Measurements from ENCODE around the gene INSYN1.
"Not testable (repeated sequence)": the region's sequence is repeated elsewhere in the genome, so short reads cannot be mapped to it uniquely, and the experiment has no call there.

The INSYN1 gene

GRCh38 chr15:73753250-73754130, at the start of gene INSYN1:
Gene INSYN1 (minus strand): TSS chr15:73753351. CDS start chr15:73751130, 2,221 bp downstream.
- peak; percentile 40 for DNase-seq

- peak; percentile 57 for DNase-seq
Observed at GRCh38 chr15:73802431-73803041, 49.4 kb upstream of the INSYN1 start.

DNA sequence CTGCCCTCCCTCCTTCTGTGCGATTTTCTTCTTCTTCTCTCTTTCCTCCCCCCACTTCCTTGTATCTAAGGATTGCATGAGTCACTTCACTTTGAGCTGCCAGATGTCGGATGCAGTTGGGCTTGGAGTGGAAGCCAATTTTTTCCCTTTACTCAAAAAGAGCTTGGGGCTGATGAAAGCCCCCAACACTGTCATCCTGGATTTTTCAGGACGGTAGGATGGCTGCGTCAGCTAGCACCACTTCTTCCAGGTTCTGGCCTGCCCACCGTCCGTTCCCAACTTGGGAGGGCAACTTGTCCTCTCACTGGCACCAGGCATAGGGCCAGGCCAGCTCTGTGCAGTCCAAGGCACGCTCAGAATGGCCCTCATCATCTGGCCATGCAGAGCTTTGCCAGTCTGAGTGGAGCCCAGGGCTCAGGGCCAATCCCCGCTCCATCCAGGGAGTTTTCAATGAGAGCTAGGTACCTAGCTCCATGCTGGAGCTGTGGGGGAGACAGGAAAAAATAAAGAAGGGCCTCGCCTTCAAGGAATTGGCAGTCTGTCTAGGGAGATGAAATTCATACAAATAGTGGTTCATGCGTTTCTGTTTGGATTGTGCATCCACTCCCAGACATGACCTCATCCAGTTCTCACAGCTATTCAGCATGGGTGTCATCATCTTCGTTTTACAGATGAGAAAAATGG, 47.7 kb upstream of the INSYN1 start:
- DNase-seq: peak; percentile 81

- DNase-seq: no peak
Observed at GRCh38 chr15:73799466-73799865, 46.3 kb upstream of the INSYN1 start.

GRCh38 chr15:73797366-73798158, 44.4 kb upstream of the INSYN1 start:
- DNase-seq: no peak

DNA sequence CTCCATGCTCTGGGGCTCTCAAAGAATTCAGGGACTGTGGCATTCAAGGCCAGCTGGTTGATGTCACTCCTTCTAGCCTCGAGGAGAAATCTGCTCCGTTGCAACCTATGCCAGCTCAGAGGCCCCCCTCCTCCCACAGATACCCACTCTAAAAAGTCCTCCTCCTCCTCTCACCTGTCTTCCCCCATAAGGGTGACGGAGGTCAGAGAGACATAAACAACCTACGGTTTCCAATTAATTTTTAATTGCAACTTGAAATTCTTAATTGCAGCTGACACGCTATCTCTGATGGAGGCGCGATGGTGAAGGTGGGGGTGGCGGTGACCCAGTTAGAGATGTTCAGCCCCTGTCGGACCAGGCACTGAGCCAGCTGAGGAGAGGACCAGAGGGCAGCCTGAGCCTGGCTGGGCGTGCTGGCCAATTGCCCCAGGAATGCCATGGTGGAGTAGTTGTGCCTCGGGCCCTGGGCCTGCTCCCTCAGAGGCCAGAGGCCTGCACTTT, 43.2 kb upstream of the INSYN1 start:
- DNase-seq: peak; percentile 8

- DNase-seq: no peak
Observed at GRCh38 chr15:73794443-73795133, 41.4 kb upstream of the INSYN1 start.

- DNase-seq: not testable (repeated sequence)
Observed at GRCh38 chr15:73792899-73793541, 39.9 kb upstream of the INSYN1 start.

- no peak for DNase-seq
Observed at GRCh38 chr15:73792415-73792814, 39.3 kb upstream of the INSYN1 start.

- no peak for DNase-seq
Observed at GRCh38 chr15:73789521-73790240, 36.5 kb upstream of the INSYN1 start.

GRCh38 chr15:73787621-73788020, 34.5 kb upstream of the INSYN1 start:
- no peak for DNase-seq

DNA sequence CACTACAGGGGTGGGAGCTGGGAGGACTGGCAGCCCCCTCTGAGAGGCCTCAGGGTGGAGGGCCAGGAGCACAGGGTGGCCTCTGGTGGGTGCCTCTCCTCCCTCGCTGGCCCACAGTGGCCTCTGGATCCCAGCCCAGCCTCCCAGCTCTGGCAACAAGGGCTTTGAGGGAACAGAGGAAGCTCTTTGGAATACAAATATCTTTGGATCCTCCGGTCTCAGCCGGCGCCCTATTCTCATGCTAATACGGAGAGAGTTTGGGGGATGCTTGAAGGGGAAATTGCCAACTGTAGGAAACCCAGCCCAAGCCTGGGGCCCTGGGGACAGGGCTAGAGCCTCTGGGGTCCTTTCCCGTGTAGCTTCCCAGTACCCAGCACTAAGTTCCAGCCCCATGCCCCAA, 33.4 kb upstream of the INSYN1 start:
- DNase-seq: peak; percentile 48

DNA sequence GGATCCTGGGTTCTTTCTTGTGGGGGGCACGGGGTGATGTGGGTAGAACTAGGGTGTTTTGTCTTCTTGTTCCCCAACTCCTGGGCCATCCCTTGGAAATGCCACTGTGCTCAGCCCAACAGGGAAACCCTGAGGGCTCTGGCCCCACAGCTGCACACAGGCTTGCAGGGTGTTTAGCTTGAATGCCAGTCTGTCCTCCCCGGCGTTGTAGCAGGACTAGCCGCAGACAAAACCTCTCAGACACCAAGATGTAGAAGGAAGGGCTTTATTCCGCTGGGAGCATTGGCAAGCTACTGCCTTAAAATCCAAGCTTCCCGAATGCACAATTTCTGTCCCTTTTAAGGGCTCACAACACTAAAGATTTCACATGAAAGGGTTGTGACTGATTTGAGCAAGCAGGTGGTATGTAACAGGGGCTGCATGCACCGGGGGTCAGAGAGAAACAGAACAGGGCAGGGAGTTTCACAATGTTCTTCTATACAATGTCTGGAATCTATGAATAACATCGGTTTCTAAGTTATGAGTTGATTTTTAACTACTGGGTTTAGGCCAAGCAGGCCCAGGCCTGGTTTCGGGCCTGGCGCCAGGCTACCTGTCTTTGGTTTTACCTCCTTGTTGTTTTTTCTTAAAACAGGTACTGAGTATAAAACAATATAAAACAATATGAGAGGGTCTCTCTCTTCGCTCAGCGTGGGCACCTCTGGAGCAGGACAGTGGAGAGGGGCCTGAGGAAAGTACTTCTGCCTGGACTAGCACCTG, 32.3 kb upstream of the INSYN1 start:
- DNase-seq: peak; percentile 5

DNA sequence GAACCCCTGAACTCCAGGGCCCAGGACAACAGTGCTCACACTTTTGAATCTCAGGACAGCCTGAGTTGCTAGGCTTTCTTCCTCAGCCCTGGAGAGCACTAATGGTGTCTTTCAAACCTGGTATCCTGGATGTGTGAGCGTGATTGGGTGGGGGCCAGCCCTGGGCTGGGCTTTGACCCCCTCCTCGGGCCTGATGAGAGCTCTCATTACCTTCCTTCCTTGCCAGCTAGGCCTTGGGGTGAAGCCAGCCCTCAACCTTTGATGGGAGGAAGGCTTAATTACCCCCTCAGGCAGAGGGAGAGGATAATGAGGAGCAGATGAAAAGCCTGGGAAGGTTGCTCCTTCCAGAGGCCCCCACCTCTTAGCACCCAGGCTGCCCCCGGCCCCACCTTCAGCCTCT, 31.1 kb upstream of the INSYN1 start:
- DNase-seq: peak; percentile 51

GRCh38 chr15:73782344-73782959, 29.3 kb upstream of the INSYN1 start:
- DNase-seq: no peak

- no peak for DNase-seq
Observed at GRCh38 chr15:73781038-73781925, 28.1 kb upstream of the INSYN1 start.

GRCh38 chr15:73779974-73780373, 26.8 kb upstream of the INSYN1 start:
- DNase-seq: no peak

DNA sequence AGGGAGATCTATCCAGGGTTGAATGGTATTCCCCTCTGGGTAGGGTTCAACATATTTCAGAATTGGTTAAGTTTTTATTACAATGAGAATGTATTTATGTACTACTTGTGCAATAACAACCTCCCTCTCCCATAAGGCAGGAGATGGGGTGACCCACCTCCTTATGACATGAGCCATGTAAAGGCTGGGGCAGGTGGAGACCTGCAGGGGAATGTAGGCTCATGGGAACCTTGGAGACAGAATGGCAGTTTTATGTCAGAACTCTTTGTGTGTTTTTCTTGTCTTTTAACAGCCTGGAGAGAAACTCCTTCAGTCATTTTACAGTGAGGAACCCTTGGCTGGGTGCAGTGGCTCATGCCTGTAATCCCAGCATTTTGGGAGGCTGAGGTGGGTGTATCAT, 24.6 kb upstream of the INSYN1 start:
- no peak for DNase-seq

Measured in midbrain (tissue), 1 donor.